ENCODE data around the gene TMEM121. TPM values are rescaled to one million over a fixed set of nuclear protein-coding genes. Genes with fewer than 3 reads are reported as not detected.
"Not testable (repeated sequence)": the region's sequence is repeated elsewhere in the genome, so short reads cannot be mapped to it uniquely, and the experiment has no call there.

The TMEM121 gene
- total and polyA plus RNA-seq, 12 donors, result 0.93 to 2.6 (median 1.7) TPM

- DNase-seq (no peak), ATAC-seq (no peak)
- no peak for TF ChIP-seq CTCF (IDR thresholded peaks at IDR 0.05)
- Histone ChIP-seq H3K4me1 (no peaks in the 10 kb centered on the region), H3K27me3 (no peaks in the 10 kb centered on the region), H3K36me3 (no peaks in the 10 kb centered on the region), H3K27ac (no peak overlapping the region), H3K9me3 (no peaks in the 10 kb centered on the region), H3K4me3 (no peak overlapping the region)
- WGBS, 2 donors, result 81 to 89% methylated on average over 3 to 5 of the region's 5 CpGs
- intact Hi-C loops (cut with DNase I), result loop anchor here in 2 of 10 donors (10.0 kb wide), 1 partner anchor 116 kb away; no protein-coding TSS in a partner anchor
Observed at GRCh38 chr14:105568859-105569766, 42.7 kb downstream of the TMEM121 start.

- intact Hi-C loops (cut with DNase I), result no loop called here
- ATAC-seq (no peak), DNase-seq (no peak)
- 97 to 99% methylated on average over 1 of the region's 1 CpG for WGBS, 2 donors
- Histone ChIP-seq H3K27me3 (no peaks in the 10 kb centered on the region), H3K4me3 (no peak overlapping the region), H3K9me3 (no peaks in the 10 kb centered on the region), H3K4me1 (no peaks in the 10 kb centered on the region), H3K27ac (no peak overlapping the region), H3K36me3 (no peaks in the 10 kb centered on the region)
- no peak for TF ChIP-seq CTCF (IDR thresholded peaks at IDR 0.05)
Observed at GRCh38 chr14:105570482-105570881, 44.1 kb downstream of the TMEM121 start.

- ATAC-seq; H3K4me1 ChIP-seq; intact Hi-C loops (cut with DNase I); H3K27me3 ChIP-seq; H3K27ac ChIP-seq; H3K4me3 ChIP-seq; H3K9me3 ChIP-seq; DNase-seq; H3K36me3 ChIP-seq: not testable (repeated sequence)
- WGBS, 2 donors, result 77 to 80% methylated on average over 14 to 21 of the region's 21 CpGs
Observed at GRCh38 chr14:105571181-105571951, 45.0 kb downstream of the TMEM121 start.

GRCh38 chr14:105572063-105572462 lies 45.7 kb downstream of the TMEM121 start:
- 67 to 79% methylated on average over 3 to 6 of the region's 15 CpGs for WGBS, 2 donors
- H3K9me3 ChIP-seq; H3K36me3 ChIP-seq; H3K4me3 ChIP-seq; H3K27me3 ChIP-seq; intact Hi-C loops (cut with DNase I); H3K4me1 ChIP-seq; H3K27ac ChIP-seq; DNase-seq: not testable (repeated sequence)
- peak in 1 of 8 donors; percentile 9 for ATAC-seq

- H3K27ac ChIP-seq; intact Hi-C loops (cut with DNase I); H3K9me3 ChIP-seq; DNase-seq; H3K36me3 ChIP-seq; ATAC-seq; H3K27me3 ChIP-seq; H3K4me3 ChIP-seq; H3K4me1 ChIP-seq: not testable (repeated sequence)
- WGBS, 2 donors, result 86 to 92% methylated on average over 10 to 13 of the region's 15 CpGs
Observed at GRCh38 chr14:105573841-105574240, 47.5 kb downstream of the TMEM121 start.

GRCh38 chr14:105574411-105574810 lies 48.0 kb downstream of the TMEM121 start:
- H3K27me3 ChIP-seq; H3K27ac ChIP-seq; ATAC-seq; H3K4me1 ChIP-seq; H3K4me3 ChIP-seq; H3K36me3 ChIP-seq; H3K9me3 ChIP-seq; DNase-seq; intact Hi-C loops (cut with DNase I): not testable (repeated sequence)
- WGBS, 2 donors, result 91 to 97% methylated on average over 2 to 4 of the region's 17 CpGs

GRCh38 chr14:105575016-105575700 lies 48.8 kb downstream of the TMEM121 start:
- H3K4me1 ChIP-seq; H3K27me3 ChIP-seq; H3K36me3 ChIP-seq; ATAC-seq; H3K9me3 ChIP-seq; intact Hi-C loops (cut with DNase I); DNase-seq; H3K4me3 ChIP-seq; H3K27ac ChIP-seq: not testable (repeated sequence)
- WGBS, 2 donors, result 63 to 84% methylated on average over 5 to 8 of the region's 17 CpGs
